Stimulated activated CD4-positive, alpha-beta T cell treated with anti-CD3 and anti-CD28 coated beads, Interleukin-1b, Interleukin-23, amount 100 ng/mL, for 4 hours (primary cell): ENCODE data around the gene RENBP.
A peak's percentile ranks its signal among the peaks of the same experiment; 100 is the strongest.

ENCODE experiments used
- DNase-seq, 2 donors: peaks; one replicate each; pipeline ENCODE4 v3.0.0-alpha.2; 2020; ENCODE audit warnings: low read depth in 2 of 2

RENBP gene

GRCh38 chrX:153954558-153955227 is 10.2 kb upstream of the RENBP start:
- DNase-seq: no peak

DNA sequence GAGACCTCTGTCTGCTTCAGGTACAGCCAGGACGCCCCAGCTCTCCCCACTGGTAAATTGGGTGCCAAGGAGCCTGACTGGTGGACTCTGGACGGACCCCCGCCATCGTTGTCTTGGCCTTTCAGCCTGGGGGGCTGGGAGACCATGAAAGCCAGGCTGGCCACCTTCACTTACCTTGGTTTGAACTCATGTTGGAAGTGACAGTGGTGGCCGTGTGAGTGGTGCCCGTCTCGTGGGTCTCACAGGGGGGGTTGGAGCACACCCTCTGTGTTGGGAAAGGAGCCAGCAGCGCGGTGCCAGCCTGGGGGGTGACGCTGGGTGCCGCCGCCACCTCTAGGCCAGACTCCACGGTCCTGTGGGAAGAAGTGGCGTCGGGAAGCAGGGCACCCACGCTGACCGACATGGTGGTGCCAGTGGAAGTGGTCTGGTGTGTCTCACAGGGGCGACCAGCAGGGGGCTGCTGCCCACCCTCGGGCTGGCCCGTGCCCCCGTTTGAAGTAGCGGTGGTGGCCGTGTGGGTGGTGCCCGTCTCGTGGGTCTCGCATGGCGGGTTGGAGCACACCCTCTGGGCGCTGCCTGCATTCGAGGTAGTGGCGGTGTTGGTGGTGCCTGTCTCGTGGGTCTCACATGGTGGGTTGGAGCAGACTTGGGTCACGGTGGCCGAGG is 9.6 kb upstream of the RENBP start:
- no peak for DNase-seq

- DNase-seq: peak; percentile 65 to 86
Measured at GRCh38 chrX:153953342-153953830, 8.9 kb upstream of the RENBP start.

- DNase-seq: no peak
Measured at GRCh38 chrX:153952373-153953026, 8.1 kb upstream of the RENBP start.

DNA sequence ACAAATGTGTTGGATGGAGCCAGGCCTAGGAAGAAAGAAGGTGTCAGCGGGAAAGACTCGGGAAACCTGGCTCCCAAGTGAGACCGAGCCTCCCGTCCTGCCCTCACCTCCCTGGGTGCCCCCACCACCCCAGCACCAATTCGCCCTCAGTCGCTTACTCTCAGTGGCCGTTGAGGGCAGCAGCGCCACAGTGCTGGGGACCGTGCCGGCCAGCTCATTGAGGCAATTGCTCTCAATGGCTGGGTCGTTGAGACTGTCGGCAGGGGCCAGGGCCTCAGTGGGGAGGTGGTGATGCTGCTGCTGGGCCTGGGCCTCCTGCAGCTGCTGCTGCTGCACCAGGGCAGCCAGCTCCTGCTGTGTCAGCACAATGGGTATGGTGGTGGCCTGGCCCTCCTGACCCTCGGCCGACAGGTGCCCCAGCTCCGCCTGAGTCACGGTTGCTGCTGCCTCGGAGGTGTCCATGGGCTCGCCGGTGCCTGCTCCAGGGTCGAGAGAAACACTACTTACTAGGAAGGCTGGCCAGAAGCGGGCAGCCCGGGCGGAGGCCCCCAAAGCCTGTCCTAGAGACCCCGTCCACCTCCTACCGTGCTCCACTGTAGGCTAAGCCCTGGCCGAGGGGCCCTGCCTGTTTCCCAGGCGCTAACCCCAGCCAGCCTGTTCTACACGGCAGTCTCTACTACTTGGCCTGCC is 7.4 kb upstream of the RENBP start:
- DNase-seq: no peak

GRCh38 chrX:153950127-153950526 is 5.7 kb upstream of the RENBP start:
- no peak for DNase-seq

DNA sequence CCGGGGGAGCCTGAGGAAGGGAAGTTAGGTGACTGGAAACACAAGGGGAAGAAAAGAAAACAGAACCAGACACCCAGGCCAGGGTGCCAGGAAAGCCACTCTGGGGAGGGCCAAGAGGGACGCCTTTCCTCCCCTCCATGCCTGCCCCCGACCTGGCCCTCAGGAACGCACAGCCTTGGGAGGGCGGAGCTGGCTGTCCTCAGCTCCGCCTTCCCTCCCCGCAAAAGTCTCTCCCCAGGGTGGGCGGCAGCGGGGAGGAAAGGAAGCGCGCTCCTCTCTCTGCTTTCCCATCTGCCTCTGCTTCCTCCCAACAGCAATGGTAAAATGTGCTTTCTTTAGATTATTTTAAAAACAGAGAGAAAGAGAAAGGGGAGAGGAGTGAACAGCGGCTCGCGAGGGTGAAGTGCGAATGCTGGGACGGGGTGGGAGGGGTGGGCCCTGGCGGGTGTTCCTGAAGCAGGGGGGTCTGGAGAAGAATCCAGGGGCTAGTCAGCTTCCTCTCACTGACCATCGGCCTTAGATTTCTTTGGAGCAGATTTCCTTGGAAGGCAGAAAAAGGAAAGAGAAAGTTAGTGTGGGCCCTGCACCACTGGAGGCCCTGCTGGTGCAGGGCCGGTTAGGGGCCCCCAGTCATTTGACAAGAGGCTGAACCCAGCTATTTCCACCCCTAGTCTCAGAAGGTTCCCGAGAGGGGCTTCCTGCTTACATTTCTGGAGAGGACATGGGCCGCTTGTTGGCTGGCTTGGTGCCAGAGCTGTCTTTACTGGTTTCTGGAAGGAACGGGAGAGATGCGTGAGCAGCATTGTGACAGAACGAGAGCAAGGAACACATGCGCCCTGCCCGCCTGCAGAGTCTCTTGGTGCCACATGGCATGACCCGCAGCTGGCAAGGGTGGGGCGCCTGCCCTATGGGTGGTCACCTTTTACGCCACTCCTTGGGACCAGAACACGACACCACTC is 4.7 kb upstream of the RENBP start:
- DNase-seq: no peak

DNA sequence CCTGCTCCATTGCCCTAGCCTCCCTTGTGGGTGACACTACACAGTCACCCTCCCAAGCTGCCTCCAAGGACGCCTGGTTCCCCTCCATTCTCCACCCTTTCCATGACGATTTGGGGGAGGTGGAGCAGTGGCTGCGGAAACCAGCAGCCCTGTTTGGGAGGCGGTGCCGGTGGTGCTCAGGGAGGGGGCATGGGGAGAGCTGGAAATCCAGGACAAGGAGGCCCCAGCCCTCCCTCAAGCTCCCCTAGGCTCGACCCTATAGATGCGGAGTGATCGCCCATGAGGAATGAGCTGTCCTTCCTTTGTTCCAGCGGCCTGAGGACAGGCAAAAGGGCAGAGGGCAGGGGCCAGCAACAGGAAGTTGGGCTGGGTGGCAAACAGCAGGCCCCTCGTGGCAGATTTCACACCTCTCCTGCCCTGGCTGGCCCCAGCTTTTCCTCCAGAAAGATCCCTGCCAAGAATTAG is 3.6 kb upstream of the RENBP start:
- no peak for DNase-seq

DNA sequence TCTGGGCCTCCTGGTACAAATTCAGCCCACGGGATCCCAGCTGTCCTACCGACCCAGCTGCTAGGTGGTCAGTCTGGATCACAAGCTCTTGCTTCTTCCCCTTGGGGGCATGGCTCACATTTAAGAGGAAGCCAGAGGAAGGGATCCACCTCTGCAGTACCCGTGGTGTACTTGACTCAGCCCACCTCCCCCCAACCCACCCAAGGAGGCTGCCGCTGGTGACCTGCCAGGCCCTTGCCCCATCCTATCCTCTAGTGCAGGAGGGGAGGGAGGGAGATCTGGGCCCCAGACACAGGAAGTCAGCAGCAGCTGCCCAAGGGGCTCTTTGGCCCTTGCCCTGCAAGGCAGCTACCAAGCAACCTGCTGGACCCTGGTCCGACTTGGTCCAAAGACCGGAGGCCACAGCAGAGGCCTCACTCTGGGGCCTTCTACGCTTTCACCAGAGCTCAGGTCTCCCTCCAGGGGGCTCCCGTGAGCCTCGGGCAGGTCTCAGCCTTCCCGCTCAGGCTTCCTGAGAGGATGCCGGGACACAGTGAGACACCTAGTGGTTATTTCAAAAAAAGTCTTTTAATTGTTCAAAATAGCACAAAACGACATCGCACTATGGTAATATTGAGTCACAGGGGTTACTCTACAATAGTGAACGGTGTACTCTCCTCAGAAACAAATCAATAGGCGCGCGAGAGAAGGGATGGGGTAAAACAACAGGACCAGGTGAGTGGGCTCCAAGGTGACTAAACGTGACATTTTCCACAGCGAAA is 2.7 kb upstream of the RENBP start:
- peak; percentile 69 to 72 for DNase-seq

DNA sequence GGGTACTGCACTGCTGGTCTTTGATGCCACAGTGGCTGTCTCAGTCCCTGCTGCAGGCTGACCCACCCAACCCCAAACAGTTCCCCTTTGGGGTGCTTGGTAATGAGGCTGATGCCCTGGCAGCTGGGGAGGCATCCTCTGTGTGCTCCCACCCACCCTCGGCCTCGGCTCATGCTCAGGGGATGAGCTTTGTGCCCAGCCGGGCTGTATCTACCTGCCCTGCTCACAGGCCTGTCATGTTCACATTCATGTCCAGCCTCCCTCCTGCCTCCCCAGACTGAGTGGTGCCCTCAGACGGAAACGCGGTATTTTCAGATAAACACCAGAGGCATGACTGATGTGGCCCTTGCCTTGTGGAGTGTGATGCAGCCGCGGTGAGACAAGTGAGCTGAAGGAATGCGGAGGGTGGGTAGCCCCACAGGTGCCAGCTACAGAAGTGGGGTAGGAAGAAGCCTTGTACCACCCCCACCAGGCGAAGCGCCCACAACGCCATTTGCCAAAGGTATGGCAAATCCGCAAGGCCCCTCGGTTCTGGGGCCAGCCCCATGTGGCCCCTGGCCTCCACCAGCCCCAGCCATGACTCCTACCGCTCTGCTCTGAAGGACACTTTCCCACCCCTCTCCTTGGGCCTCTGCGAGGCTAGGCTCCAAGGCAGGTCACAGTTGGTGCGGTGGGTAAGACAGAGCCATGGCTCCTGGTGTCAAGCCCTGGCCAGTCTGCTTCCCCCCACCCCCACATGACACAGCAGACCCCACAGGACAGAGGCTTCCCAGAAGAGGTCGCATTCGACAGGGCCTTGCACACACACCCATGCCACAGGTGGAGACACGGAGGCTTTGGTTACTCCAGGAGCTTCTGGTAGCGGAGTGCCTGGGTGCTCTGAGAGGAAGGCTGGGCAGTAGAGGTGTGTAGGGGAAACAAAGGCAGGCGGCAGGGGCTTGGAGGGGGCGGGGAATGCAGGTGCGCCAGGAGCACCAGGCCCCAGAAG is 1.8 kb upstream of the RENBP start:
- DNase-seq: no peak

GRCh38 chrX:153944800-153945150 is 332 bp upstream of the RENBP start:
- DNase-seq: no peak

- DNase-seq: no peak
Measured at GRCh38 chrX:153941336-153942252, 2.8 kb downstream of the RENBP start.

DNA sequence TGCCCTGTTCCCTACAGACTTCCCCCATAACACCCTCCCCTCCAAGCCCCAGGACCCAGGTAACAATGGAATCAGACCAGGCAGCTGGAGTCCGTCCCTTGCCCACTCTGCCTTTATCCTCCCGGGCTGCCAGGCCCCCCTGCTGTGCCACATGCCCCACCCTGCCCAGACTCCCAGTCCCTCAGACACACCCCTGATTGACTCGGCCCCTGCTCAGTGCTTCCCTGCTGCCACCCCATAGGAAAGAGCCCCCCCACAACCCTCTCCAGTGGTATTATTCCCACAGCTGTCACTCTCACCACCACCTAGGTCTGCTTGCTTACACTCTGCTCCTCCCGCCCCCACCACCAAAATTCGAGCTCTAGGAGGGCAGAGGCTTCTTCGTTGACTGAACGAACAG is 4.9 kb downstream of the RENBP start:
- no peak for DNase-seq

- no peak for DNase-seq
Measured at GRCh38 chrX:153938226-153938786, 6.1 kb downstream of the RENBP start.

GRCh38 chrX:153937056-153937455 is 7.4 kb downstream of the RENBP start:
- no peak for DNase-seq

DNA sequence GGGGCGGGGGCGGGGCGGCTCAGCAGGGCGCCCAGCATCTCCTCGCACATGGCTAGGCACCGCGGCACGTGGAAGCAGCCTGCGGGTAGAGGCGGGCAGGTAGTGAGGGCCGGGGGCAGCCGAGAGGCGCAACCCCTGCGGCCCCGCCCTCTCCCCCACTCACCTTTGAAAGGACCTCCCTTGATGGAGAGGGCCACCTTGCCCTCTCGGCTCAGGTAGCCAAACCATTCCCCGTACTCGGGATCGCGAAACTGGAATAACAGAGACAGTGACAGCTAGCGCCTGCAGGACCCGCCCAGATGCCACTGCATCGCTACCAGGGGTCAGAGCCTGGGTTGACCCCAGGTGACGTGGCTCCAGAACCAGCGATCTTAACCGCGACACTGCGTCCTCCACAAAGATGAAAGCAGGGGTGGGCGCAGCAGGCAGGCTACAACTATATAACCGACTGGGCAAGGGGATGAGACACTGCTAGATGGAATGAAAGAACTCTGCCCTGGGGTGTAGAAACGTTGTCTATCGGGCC is 9.1 kb downstream of the RENBP start:
- no peak for DNase-seq

- peak; percentile 49 to 68 for DNase-seq
Measured at GRCh38 chrX:153934762-153935325, 9.6 kb downstream of the RENBP start, which contains the start of gene NAA10. Gene NAA10 (minus strand): TSS chrX:153935037. CDS start chrX:153934904, 133 bp downstream.
